Central memory CD8-positive, alpha-beta T cell (primary cell): ENCODE data around the gene NFAT5.

Experiments used
- ATAC-seq: fragments of 150-1000 bp; cut with Tn5 transposase; replicated peaks from 2 replicates; pipeline ENCODE4 v1.10.0; 2022; ENCODE audit warnings: mild to moderate bottlenecking, moderate FRiP score, moderate number of reproducible peaks; ENCODE audit not compliant: poor library complexity, severe bottlenecking; ENCODE audit errors: extremely low read depth
- DNase-seq, 2 donors: peaks; one replicate each; pipeline ENCODE4 v3.0.0; 2021; ENCODE audit warnings: low spot score in 2 of 2
- H3K27ac Mint-ChIP-seq: one replicate; pipeline ENCODE4 v1.8.0; 2022; ENCODE audit warnings: low read depth, mild to moderate bottlenecking, moderate library complexity, mixed read lengths
- H3K27me3 Mint-ChIP-seq: one replicate; pipeline ENCODE4 v1.8.0; 2022; ENCODE audit warnings: mixed read lengths
- H3K36me3 Mint-ChIP-seq: one replicate; pipeline ENCODE4 v1.8.0; 2022; ENCODE audit warnings: mild to moderate bottlenecking, moderate library complexity, mixed read lengths; ENCODE audit not compliant: insufficient read depth
- H3K4me1 Mint-ChIP-seq: one replicate; pipeline ENCODE4 v1.8.0; 2022; ENCODE audit warnings: mixed read lengths
- H3K4me3 Mint-ChIP-seq: one replicate; pipeline ENCODE4 v1.8.0; 2022; ENCODE audit warnings: mild to moderate bottlenecking, moderate library complexity, mixed read lengths
- H3K9me3 Mint-ChIP-seq: one replicate; pipeline ENCODE4 v1.8.0; 2022; ENCODE audit warnings: mixed read lengths

Gene NFAT5

GRCh38 chr16:69672998-69673713, 107.4 kb downstream of the NFAT5 start:
- Mint-ChIP-seq H3K4me3 (no peak overlapping the region), H3K4me1 (no peaks in the 10 kb centered on the region), H3K27ac (peak overlapping the region; percentile 67), H3K9me3 (no peaks in the 10 kb centered on the region), H3K27me3 (no peaks in the 10 kb centered on the region), H3K36me3 (peaks cover 33% of the 10 kb centered on the region)
- DNase-seq (no peak), ATAC-seq (no peak)

- Mint-ChIP-seq H3K4me3 (no peak overlapping the region), H3K4me1 (no peaks in the 10 kb centered on the region), H3K36me3 (peaks cover 34% of the 10 kb centered on the region), H3K27me3 (no peaks in the 10 kb centered on the region), H3K27ac (no peak overlapping the region), H3K9me3 (no peaks in the 10 kb centered on the region)
- ATAC-seq (no peak), DNase-seq (no peak)
Observed at GRCh38 chr16:69680358-69680757, 114.6 kb downstream of the NFAT5 start.

- Mint-ChIP-seq H3K27me3 (no peaks in the 10 kb centered on the region), H3K9me3 (no peaks in the 10 kb centered on the region), H3K27ac (no peak overlapping the region), H3K36me3 (peaks cover 34% of the 10 kb centered on the region), H3K4me1 (no peaks in the 10 kb centered on the region), H3K4me3 (no peak overlapping the region)
- DNase-seq (no peak), ATAC-seq (no peak)
Observed at GRCh38 chr16:69688589-69688988, 122.8 kb downstream of the NFAT5 start.

- no peaks in the 10 kb centered on the region for H3K4me1 Mint-ChIP-seq
- no peak overlapping the region for H3K27ac Mint-ChIP-seq
- H3K27me3 Mint-ChIP-seq: no peaks in the 10 kb centered on the region
- H3K4me3 Mint-ChIP-seq: no peak overlapping the region
- H3K9me3 Mint-ChIP-seq: no peaks in the 10 kb centered on the region
- H3K36me3 Mint-ChIP-seq: peaks cover 54% of the 10 kb centered on the region
- no peak for ATAC-seq
- no peak for DNase-seq
Observed at GRCh38 chr16:69691980-69692911, 126.5 kb downstream of the NFAT5 start.

- H3K4me1 Mint-ChIP-seq: peaks cover 6% of the 10 kb centered on the region
- no peak overlapping the region for H3K4me3 Mint-ChIP-seq
- ATAC-seq (no peak), DNase-seq (no peak)
- H3K9me3 Mint-ChIP-seq: no peaks in the 10 kb centered on the region
- H3K36me3 Mint-ChIP-seq: peaks cover 52% of the 10 kb centered on the region
- peak overlapping the region; percentile 37 for H3K27ac Mint-ChIP-seq
- no peaks in the 10 kb centered on the region for H3K27me3 Mint-ChIP-seq
Observed at GRCh38 chr16:69693916-69694315, 128.2 kb downstream of the NFAT5 start.

- DNase-seq: no peak
- H3K36me3 Mint-ChIP-seq: peaks cover 32% of the 10 kb centered on the region
- peaks cover 6% of the 10 kb centered on the region for H3K4me1 Mint-ChIP-seq
- no peaks in the 10 kb centered on the region for H3K27me3 Mint-ChIP-seq
- H3K4me3 Mint-ChIP-seq: no peak overlapping the region
- no peak overlapping the region for H3K27ac Mint-ChIP-seq
- no peak for ATAC-seq
- no peaks in the 10 kb centered on the region for H3K9me3 Mint-ChIP-seq
Observed at GRCh38 chr16:69698404-69698803, 132.6 kb downstream of the NFAT5 start.

- H3K4me3 Mint-ChIP-seq: no peak overlapping the region
- peaks cover 21% of the 10 kb centered on the region for H3K36me3 Mint-ChIP-seq
- DNase-seq (no peak), ATAC-seq (no peak)
- no peaks in the 10 kb centered on the region for H3K27me3 Mint-ChIP-seq
- peak overlapping the region; percentile 48 for H3K27ac Mint-ChIP-seq
- H3K4me1 Mint-ChIP-seq: peaks cover 6% of the 10 kb centered on the region
- H3K9me3 Mint-ChIP-seq: no peaks in the 10 kb centered on the region
Observed at GRCh38 chr16:69699915-69700314, 134.1 kb downstream of the NFAT5 start.

- no peak overlapping the region for H3K27ac Mint-ChIP-seq
- no peak overlapping the region for H3K4me3 Mint-ChIP-seq
- H3K27me3 Mint-ChIP-seq: no peaks in the 10 kb centered on the region
- peaks cover 6% of the 10 kb centered on the region for H3K4me1 Mint-ChIP-seq
- ATAC-seq (no peak), DNase-seq (no peak)
- peaks cover 12% of the 10 kb centered on the region for H3K36me3 Mint-ChIP-seq
- H3K9me3 Mint-ChIP-seq: no peaks in the 10 kb centered on the region
Observed at GRCh38 chr16:69701452-69701851, 135.7 kb downstream of the NFAT5 start.

- Mint-ChIP-seq H3K9me3 (no peaks in the 10 kb centered on the region), H3K4me1 (peaks cover 6% of the 10 kb centered on the region), H3K36me3 (peaks cover 12% of the 10 kb centered on the region), H3K27ac (no peak overlapping the region), H3K27me3 (no peaks in the 10 kb centered on the region), H3K4me3 (no peak overlapping the region)
- ATAC-seq (no peak), DNase-seq (no peak)
Observed at GRCh38 chr16:69701866-69702265, 136.1 kb downstream of the NFAT5 start.

- Mint-ChIP-seq H3K9me3 (no peaks in the 10 kb centered on the region), H3K4me1 (no peaks in the 10 kb centered on the region), H3K27me3 (no peaks in the 10 kb centered on the region), H3K27ac (no peak overlapping the region), H3K36me3 (peaks cover 9% of the 10 kb centered on the region), H3K4me3 (no peak overlapping the region)
- ATAC-seq (no peak), DNase-seq (no peak)
Observed at GRCh38 chr16:69703638-69704037, 137.9 kb downstream of the NFAT5 start.

- ATAC-seq (no peak), DNase-seq (no peak)
- no peaks in the 10 kb centered on the region for H3K27me3 Mint-ChIP-seq
- H3K4me1 Mint-ChIP-seq: no peaks in the 10 kb centered on the region
- no peaks in the 10 kb centered on the region for H3K9me3 Mint-ChIP-seq
- no peak overlapping the region for H3K4me3 Mint-ChIP-seq
- H3K27ac Mint-ChIP-seq: no peak overlapping the region
- peaks cover 5% of the 10 kb centered on the region for H3K36me3 Mint-ChIP-seq
Observed at GRCh38 chr16:69706256-69706974, 140.6 kb downstream of the NFAT5 start.

- DNase-seq (no peak), ATAC-seq (no peak)
- Mint-ChIP-seq H3K27ac (no peak overlapping the region), H3K36me3 (peaks cover 5% of the 10 kb centered on the region), H3K9me3 (no peaks in the 10 kb centered on the region), H3K4me1 (no peaks in the 10 kb centered on the region), H3K4me3 (no peak overlapping the region), H3K27me3 (no peaks in the 10 kb centered on the region)
Observed at GRCh38 chr16:69706975-69707340, 141.2 kb downstream of the NFAT5 start.
